Dendritic cell treated with granulocyte-macrophage colony-stimulating factor and Interleukin-4, amounts not matched to agents 40 ng/mL and 50 ng/mL, for 4 days (primary cell): Measurements from ENCODE around the gene DNAJC15.

Experiments used
- H3K27ac Mint-ChIP-seq: one replicate; pipeline ENCODE4 v1.8.0; 2022; ENCODE audit warnings: mild to moderate bottlenecking, mixed read lengths
- H3K27me3 Mint-ChIP-seq: one replicate; pipeline ENCODE4 v1.8.0; 2022; ENCODE audit warnings: mild to moderate bottlenecking, mixed read lengths
- H3K36me3 Mint-ChIP-seq: one replicate; pipeline ENCODE4 v1.8.0; 2022; ENCODE audit warnings: low read depth, mixed read lengths
- H3K4me1 Mint-ChIP-seq: one replicate; pipeline ENCODE4 v1.8.0; 2022; ENCODE audit warnings: low read depth, mixed read lengths
- H3K4me3 Mint-ChIP-seq: one replicate; pipeline ENCODE4 v1.8.0; 2022; ENCODE audit warnings: mild to moderate bottlenecking, moderate library complexity, mixed read lengths
- H3K9me3 Mint-ChIP-seq: one replicate; pipeline ENCODE4 v1.8.0; 2022; ENCODE audit warnings: mixed read lengths
- intact Hi-C: fragments of 100-400 bp; cut with micrococcal nuclease; formaldehyde crosslinking; loops from one replicate; pipeline ENCODE4 v1.15.0; 2022

Gene DNAJC15

GRCh38 chr13:43122791-43123190 is 99.4 kb downstream of the DNAJC15 start:
- intact Hi-C loops: no loop called here
- H3K9me3 Mint-ChIP-seq: no peaks in the 10 kb centered on the region
- no peak overlapping the region for H3K4me3 Mint-ChIP-seq
- H3K27ac Mint-ChIP-seq: no peak overlapping the region
- H3K36me3 Mint-ChIP-seq: no peaks in the 10 kb centered on the region
- peaks cover 5% of the 10 kb centered on the region for H3K27me3 Mint-ChIP-seq
- H3K4me1 Mint-ChIP-seq: peaks cover 4% of the 10 kb centered on the region

- intact Hi-C loops: no loop called here
Measured at GRCh38 chr13:43123856-43124255, 100.5 kb downstream of the DNAJC15 start.

GRCh38 chr13:43124490-43124889 is 101.1 kb downstream of the DNAJC15 start:
- intact Hi-C loops: no loop called here
- no peaks in the 10 kb centered on the region for H3K36me3 Mint-ChIP-seq
- H3K27me3 Mint-ChIP-seq: peaks cover 11% of the 10 kb centered on the region
- no peak overlapping the region for H3K4me3 Mint-ChIP-seq
- no peaks in the 10 kb centered on the region for H3K9me3 Mint-ChIP-seq
- peaks cover 6% of the 10 kb centered on the region for H3K4me1 Mint-ChIP-seq
- no peak overlapping the region for H3K27ac Mint-ChIP-seq

More at GRCh38 chr13:43123856-43124255, 100.5 kb downstream of the DNAJC15 start:
- Mint-ChIP-seq H3K9me3 (no peaks in the 10 kb centered on the region), H3K4me1 (peaks cover 6% of the 10 kb centered on the region), H3K36me3 (no peaks in the 10 kb centered on the region), H3K4me3 (no peak overlapping the region), H3K27ac (no peak overlapping the region), H3K27me3 (peaks cover 11% of the 10 kb centered on the region)

GRCh38 chr13:43126420-43126819 is 103.0 kb downstream of the DNAJC15 start:
- Mint-ChIP-seq H3K4me3 (no peak overlapping the region), H3K27ac (no peak overlapping the region), H3K36me3 (no peaks in the 10 kb centered on the region), H3K27me3 (peaks cover 12% of the 10 kb centered on the region), H3K4me1 (peaks cover 6% of the 10 kb centered on the region), H3K9me3 (no peaks in the 10 kb centered on the region)
- intact Hi-C loops: no loop called here

GRCh38 chr13:43127103-43127798 is 103.9 kb downstream of the DNAJC15 start:
- Mint-ChIP-seq H3K4me3 (no peak overlapping the region), H3K27ac (no peak overlapping the region), H3K27me3 (peaks cover 12% of the 10 kb centered on the region), H3K9me3 (no peaks in the 10 kb centered on the region), H3K4me1 (peaks cover 6% of the 10 kb centered on the region), H3K36me3 (no peaks in the 10 kb centered on the region)
- intact Hi-C loops: no loop called here

- intact Hi-C loops: no loop called here
- Mint-ChIP-seq H3K27me3 (peaks cover 12% of the 10 kb centered on the region), H3K4me3 (no peak overlapping the region), H3K9me3 (no peaks in the 10 kb centered on the region), H3K4me1 (peaks cover 6% of the 10 kb centered on the region), H3K36me3 (no peaks in the 10 kb centered on the region), H3K27ac (no peak overlapping the region)
Measured at GRCh38 chr13:43127827-43128226, 104.4 kb downstream of the DNAJC15 start.

- H3K27me3 Mint-ChIP-seq: peaks cover 14% of the 10 kb centered on the region
- H3K36me3 Mint-ChIP-seq: no peaks in the 10 kb centered on the region
- intact Hi-C loops: no loop called here
- H3K4me1 Mint-ChIP-seq: peaks cover 6% of the 10 kb centered on the region
- H3K27ac Mint-ChIP-seq: no peak overlapping the region
- H3K4me3 Mint-ChIP-seq: no peak overlapping the region
- no peaks in the 10 kb centered on the region for H3K9me3 Mint-ChIP-seq
Measured at GRCh38 chr13:43128504-43128961, 105.1 kb downstream of the DNAJC15 start.

- H3K4me3 Mint-ChIP-seq: no peak overlapping the region
- H3K36me3 Mint-ChIP-seq: no peaks in the 10 kb centered on the region
- intact Hi-C loops: no loop called here
- peaks cover 6% of the 10 kb centered on the region for H3K4me1 Mint-ChIP-seq
- H3K27ac Mint-ChIP-seq: no peak overlapping the region
- H3K9me3 Mint-ChIP-seq: no peaks in the 10 kb centered on the region
- peaks cover 14% of the 10 kb centered on the region for H3K27me3 Mint-ChIP-seq
Measured at GRCh38 chr13:43129066-43129465, 105.7 kb downstream of the DNAJC15 start.

GRCh38 chr13:43129511-43130110 is 106.2 kb downstream of the DNAJC15 start:
- Mint-ChIP-seq H3K4me1 (peaks cover 6% of the 10 kb centered on the region), H3K27ac (no peak overlapping the region), H3K36me3 (no peaks in the 10 kb centered on the region), H3K4me3 (no peak overlapping the region), H3K9me3 (no peaks in the 10 kb centered on the region), H3K27me3 (peaks cover 14% of the 10 kb centered on the region)
- intact Hi-C loops: no loop called here

GRCh38 chr13:43132257-43132656 is 108.9 kb downstream of the DNAJC15 start:
- intact Hi-C loops: no loop called here
- Mint-ChIP-seq H3K27me3 (peaks cover 17% of the 10 kb centered on the region), H3K27ac (no peak overlapping the region), H3K36me3 (no peaks in the 10 kb centered on the region), H3K4me1 (peaks cover 6% of the 10 kb centered on the region), H3K9me3 (no peaks in the 10 kb centered on the region), H3K4me3 (no peak overlapping the region)

- H3K9me3 Mint-ChIP-seq: no peaks in the 10 kb centered on the region
- peaks cover 11% of the 10 kb centered on the region for H3K27me3 Mint-ChIP-seq
- H3K4me3 Mint-ChIP-seq: no peak overlapping the region
- no peaks in the 10 kb centered on the region for H3K36me3 Mint-ChIP-seq
- H3K27ac Mint-ChIP-seq: no peak overlapping the region
- intact Hi-C loops: no loop called here
- H3K4me1 Mint-ChIP-seq: peaks cover under 1% of the 10 kb centered on the region
Measured at GRCh38 chr13:43132911-43133310, 109.5 kb downstream of the DNAJC15 start.

- Mint-ChIP-seq H3K9me3 (no peaks in the 10 kb centered on the region), H3K27me3 (peaks cover 6% of the 10 kb centered on the region)
Measured at GRCh38 chr13:43133792-43134191, 110.4 kb downstream of the DNAJC15 start.

GRCh38 chr13:43134868-43135267 is 111.5 kb downstream of the DNAJC15 start:
- intact Hi-C loops: no loop called here
- Mint-ChIP-seq H3K4me1 (no peaks in the 10 kb centered on the region), H3K27ac (no peak overlapping the region), H3K27me3 (peaks cover 6% of the 10 kb centered on the region), H3K4me3 (no peak overlapping the region), H3K9me3 (no peaks in the 10 kb centered on the region), H3K36me3 (no peaks in the 10 kb centered on the region)

More at GRCh38 chr13:43133792-43134191, 110.4 kb downstream of the DNAJC15 start:
- Mint-ChIP-seq H3K4me3 (no peak overlapping the region), H3K27ac (no peak overlapping the region), H3K4me1 (no peaks in the 10 kb centered on the region), H3K36me3 (no peaks in the 10 kb centered on the region)
- intact Hi-C loops: no loop called here

GRCh38 chr13:43135516-43135915 is 112.1 kb downstream of the DNAJC15 start:
- H3K4me1 Mint-ChIP-seq: no peaks in the 10 kb centered on the region
- intact Hi-C loops: no loop called here
- H3K27me3 Mint-ChIP-seq: peaks cover 5% of the 10 kb centered on the region
- H3K36me3 Mint-ChIP-seq: no peaks in the 10 kb centered on the region
- H3K27ac Mint-ChIP-seq: no peak overlapping the region
- H3K4me3 Mint-ChIP-seq: no peak overlapping the region
- H3K9me3 Mint-ChIP-seq: no peaks in the 10 kb centered on the region
